HepG2 (cell line): Measurements from ENCODE around the gene IL11RA. TPM values are rescaled to one million over a fixed set of nuclear protein-coding genes. Genes with fewer than 3 reads are reported as not detected.

ENCODE experiments used
- AKAP8 ChIP-seq: sonication (generic); formaldehyde crosslinking; IDR thresholded peaks from 2 replicates; pipeline ENCODE4 v1.5.1; 2020; ENCODE audit warnings: mild to moderate bottlenecking, missing genetic modification reagents
- FOSL2 ChIP-seq: sonication (generic); formaldehyde crosslinking; IDR thresholded peaks from 2 replicates; pipeline ENCODE4 v1.4.0; 2020; ENCODE audit warnings: missing genetic modification reagents
- FOXK2 ChIP-seq: fragments of 450-650 bp; IDR thresholded peaks from 2 replicates; pipeline ENCODE4 v1.6.1; 2016
- HHEX ChIP-seq: IDR thresholded peaks from 2 replicates; pipeline ENCODE4 v1.6.1; 2016; ENCODE audit warnings: control low read depth
- HMG20B ChIP-seq: conservative IDR thresholded peaks from 2 replicates; pipeline ENCODE4 v1.6.1; 2016; ENCODE audit warnings: missing genetic modification reagents, missing compliant biosample characterization
- JUN ChIP-seq: sonication (generic); formaldehyde crosslinking; IDR thresholded peaks from 2 replicates; pipeline ENCODE4 v1.4.0; 2020; ENCODE audit warnings: mild to moderate bottlenecking, missing genetic modification reagents
- KAT8 ChIP-seq: IDR thresholded peaks from 2 replicates; pipeline ENCODE4 v1.6.1; 2016; ENCODE audit warnings: missing genetic modification reagents, missing compliant biosample characterization
- PPARG ChIP-seq: conservative IDR thresholded peaks from 2 replicates; pipeline ENCODE4 v1.6.1; 2016; ENCODE audit warnings: missing biosample characterization, missing genetic modification reagents
- YY1 ChIP-seq: IDR thresholded peaks from 2 replicates; pipeline ENCODE4 v1.6.1; 2011; ENCODE audit warnings: low read length, low read depth, moderate library complexity, mild to moderate bottlenecking; ENCODE audit not compliant: insufficient read depth, insufficient replicate concordance
- ZFP90 ChIP-seq: sonication (generic); formaldehyde crosslinking; IDR thresholded peaks from 2 replicates; pipeline ENCODE4 v1.8.0; 2022; ENCODE audit warnings: missing genetic modification reagents, mild to moderate bottlenecking, inconsistent platforms, borderline replicate concordance
- ZNF256 ChIP-seq: sonication (generic); formaldehyde crosslinking; conservative IDR thresholded peaks from 2 replicates; pipeline ENCODE4 v1.4.0; 2020; ENCODE audit warnings: missing genetic modification reagents
- ZNF446 ChIP-seq: sonication (generic); formaldehyde crosslinking; IDR thresholded peaks from 2 replicates; pipeline ENCODE4 v1.5.0; 2020; ENCODE audit warnings: mild to moderate bottlenecking, missing genetic modification reagents
- ZNF562 ChIP-seq: sonication (generic); formaldehyde crosslinking; IDR thresholded peaks from 2 replicates; pipeline ENCODE4 v1.8.0; 2022; ENCODE audit warnings: missing genetic modification reagents, borderline replicate concordance
- ZZZ3 ChIP-seq: sonication (generic); formaldehyde crosslinking; IDR thresholded peaks from 2 replicates; pipeline ENCODE4 v1.4.0; 2020; ENCODE audit warnings: missing genetic modification reagents, mild to moderate bottlenecking, borderline replicate concordance
- polyA plus RNA-seq, 8 experiments: library from polyadenylated mRNA; depleted of rRNA in 3 of 8; stranded (reverse) in 7 of 8; unstranded in 1 of 8; fragments of >200 nt; fragmentation: Illumina TruSeq in 4 of 8; extraction: Trizol in 4 of 8; gene quantifications; 2 replicates each; pipeline versions ENCODE4 v1.2.1 to v1.2.3, GENCODE V29; 2011 to 2016; ENCODE audit warnings: low read depth in 4 of 8, missing spikeins in 1 of 8, mixed read lengths in 1 of 8; ENCODE audit not compliant: insufficient read depth in 1 of 8
- total RNA-seq, 5 experiments: library from RNA; depleted of rRNA; stranded (reverse); fragments of >200 nt; fragmentation: Illumina TruSeq; extraction: Trizol; gene quantifications; 2 replicates each; pipeline ENCODE4 v1.2.3, GENCODE V29; 2016; ENCODE audit warnings: low read depth in 1 of 5
- TF ChIP-seq, protein P1 (sequence below): sonication (generic); formaldehyde crosslinking; IDR thresholded peaks from 2 replicates; pipeline ENCODE4 v1.9.0; 2022; ENCODE audit warnings: low read depth, missing genetic modification reagents
- TF ChIP-seq, protein P2 (sequence below): sonication (generic); formaldehyde crosslinking; IDR thresholded peaks from 2 replicates; pipeline ENCODE4 v1.5.0; 2020; ENCODE audit warnings: mild to moderate bottlenecking, low read depth, missing genetic modification reagents, borderline replicate concordance
- TF ChIP-seq, protein P3 (sequence below): fragments of 450-650 bp; IDR thresholded peaks from 2 replicates; pipeline ENCODE4 v1.6.1; 2017
- TF ChIP-seq, protein P4 (sequence below): sonication (generic); formaldehyde crosslinking; IDR thresholded peaks from 2 replicates; pipeline ENCODE4 v1.5.0; 2020; ENCODE audit warnings: mild to moderate bottlenecking, missing genetic modification reagents
- TF ChIP-seq, protein P5 (sequence below), 2 experiments: IDR thresholded peaks; 2 replicates each; pipeline ENCODE4 v1.6.1; 2011 to 2012; ENCODE audit warnings: low read length in 2 of 2, borderline replicate concordance in 1 of 2, low read depth in 1 of 2, mild to moderate bottlenecking in 1 of 2, moderate library complexity in 1 of 2

IL11RA gene
- total and polyA plus RNA-seq, 2 of the 13 experiments (the other 11 are each of a cell fraction or from before 2014, with no cell fraction given): 2.0 to 4.2 TPM

DNA sequence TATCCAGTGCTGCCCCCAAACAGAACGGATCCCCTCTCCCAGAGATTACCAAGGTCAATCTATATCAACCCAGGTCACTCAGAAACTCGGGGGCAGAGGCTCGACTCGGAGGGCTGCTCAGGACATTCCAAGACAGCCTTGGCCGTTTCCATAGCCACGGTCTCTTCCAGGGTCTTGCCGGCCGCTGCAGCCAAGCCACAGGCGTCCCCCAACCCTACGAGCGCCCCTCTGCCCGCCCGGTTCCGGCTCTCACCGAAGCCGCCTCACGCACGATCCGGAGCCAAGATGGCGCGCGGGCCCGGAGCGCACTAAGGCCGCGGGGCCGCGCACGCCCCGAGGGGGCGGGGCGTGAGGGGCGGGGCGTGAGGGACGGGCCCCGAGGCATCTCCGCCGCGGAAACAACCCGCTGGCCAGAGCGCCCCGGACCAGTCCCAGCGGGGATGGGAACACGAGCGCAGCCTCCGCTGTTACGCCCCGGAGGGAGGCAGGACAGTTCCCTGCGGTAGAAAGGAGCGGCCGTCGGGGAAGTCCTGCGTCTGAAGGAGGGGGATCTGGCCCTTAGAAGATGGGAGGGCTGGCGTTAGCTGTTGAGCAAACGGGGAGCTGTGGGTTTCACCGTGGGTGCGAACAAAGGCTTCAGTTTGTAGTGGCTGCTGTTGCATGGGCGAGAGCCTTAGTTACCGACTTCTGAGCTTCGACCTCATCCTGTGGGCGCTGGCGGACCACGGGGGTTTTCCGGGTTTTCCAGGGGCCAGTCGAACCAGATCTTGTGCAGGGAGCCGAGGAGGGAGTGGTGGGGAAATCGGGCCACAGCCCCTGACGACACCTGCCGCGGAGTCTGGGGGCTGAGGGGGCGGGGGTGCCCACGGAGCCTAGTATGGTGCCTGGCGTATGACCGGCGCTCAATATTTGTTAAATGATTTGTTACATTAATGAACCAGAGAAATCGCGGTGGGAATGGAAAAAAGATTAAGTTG lies 39.9 kb upstream of the IL11RA start, which contains the start of gene RPP25L (continued):
- TF ChIP-seq, protein P1, sequence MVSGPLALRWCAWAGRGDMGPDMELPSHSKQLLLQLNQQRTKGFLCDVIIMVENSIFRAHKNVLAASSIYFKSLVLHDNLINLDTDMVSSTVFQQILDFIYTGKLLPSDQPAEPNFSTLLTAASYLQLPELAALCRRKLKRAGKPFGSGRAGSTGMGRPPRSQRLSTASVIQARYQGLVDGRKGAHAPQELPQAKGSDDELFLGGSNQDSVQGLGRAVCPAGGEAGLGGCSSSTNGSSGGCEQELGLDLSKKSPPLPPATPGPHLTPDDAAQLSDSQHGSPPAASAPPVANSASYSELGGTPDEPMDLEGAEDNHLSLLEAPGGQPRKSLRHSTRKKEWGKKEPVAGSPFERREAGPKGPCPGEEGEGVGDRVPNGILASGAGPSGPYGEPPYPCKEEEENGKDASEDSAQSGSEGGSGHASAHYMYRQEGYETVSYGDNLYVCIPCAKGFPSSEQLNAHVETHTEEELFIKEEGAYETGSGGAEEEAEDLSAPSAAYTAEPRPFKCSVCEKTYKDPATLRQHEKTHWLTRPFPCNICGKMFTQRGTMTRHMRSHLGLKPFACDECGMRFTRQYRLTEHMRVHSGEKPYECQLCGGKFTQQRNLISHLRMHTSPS: no peak
- TF ChIP-seq, protein P2, sequence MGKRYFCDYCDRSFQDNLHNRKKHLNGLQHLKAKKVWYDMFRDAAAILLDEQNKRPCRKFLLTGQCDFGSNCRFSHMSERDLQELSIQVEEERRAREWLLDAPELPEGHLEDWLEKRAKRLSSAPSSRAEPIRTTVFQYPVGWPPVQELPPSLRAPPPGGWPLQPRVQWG: no peak
- TF ChIP-seq, protein P3, sequence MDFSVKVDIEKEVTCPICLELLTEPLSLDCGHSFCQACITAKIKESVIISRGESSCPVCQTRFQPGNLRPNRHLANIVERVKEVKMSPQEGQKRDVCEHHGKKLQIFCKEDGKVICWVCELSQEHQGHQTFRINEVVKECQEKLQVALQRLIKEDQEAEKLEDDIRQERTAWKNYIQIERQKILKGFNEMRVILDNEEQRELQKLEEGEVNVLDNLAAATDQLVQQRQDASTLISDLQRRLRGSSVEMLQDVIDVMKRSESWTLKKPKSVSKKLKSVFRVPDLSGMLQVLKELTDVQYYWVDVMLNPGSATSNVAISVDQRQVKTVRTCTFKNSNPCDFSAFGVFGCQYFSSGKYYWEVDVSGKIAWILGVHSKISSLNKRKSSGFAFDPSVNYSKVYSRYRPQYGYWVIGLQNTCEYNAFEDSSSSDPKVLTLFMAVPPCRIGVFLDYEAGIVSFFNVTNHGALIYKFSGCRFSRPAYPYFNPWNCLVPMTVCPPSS: no peak
- TF ChIP-seq HHEX (CRISPR knock-in tag): no peak
- TF ChIP-seq FOXK2: no peak
- TF ChIP-seq ZZZ3 (CRISPR knock-in tag): 0 out of 2 replicates have a peak, but pooled peaks have one; percentile 62
- peak; percentile 54; the same call in 1 of the 2 replicates for TF ChIP-seq KAT8 (CRISPR knock-in tag)
- peak; percentile 30; the same call in 1 of the 2 replicates for TF ChIP-seq FOSL2
- no peak for TF ChIP-seq ZNF562 (CRISPR knock-in tag)
- TF ChIP-seq AKAP8 (CRISPR knock-in tag): peak; percentile 31; the same call in 1 of the 2 replicates
- TF ChIP-seq ZFP90 (CRISPR knock-in tag): no peak
- peak; percentile 94 for TF ChIP-seq YY1
- TF ChIP-seq, protein P4, sequence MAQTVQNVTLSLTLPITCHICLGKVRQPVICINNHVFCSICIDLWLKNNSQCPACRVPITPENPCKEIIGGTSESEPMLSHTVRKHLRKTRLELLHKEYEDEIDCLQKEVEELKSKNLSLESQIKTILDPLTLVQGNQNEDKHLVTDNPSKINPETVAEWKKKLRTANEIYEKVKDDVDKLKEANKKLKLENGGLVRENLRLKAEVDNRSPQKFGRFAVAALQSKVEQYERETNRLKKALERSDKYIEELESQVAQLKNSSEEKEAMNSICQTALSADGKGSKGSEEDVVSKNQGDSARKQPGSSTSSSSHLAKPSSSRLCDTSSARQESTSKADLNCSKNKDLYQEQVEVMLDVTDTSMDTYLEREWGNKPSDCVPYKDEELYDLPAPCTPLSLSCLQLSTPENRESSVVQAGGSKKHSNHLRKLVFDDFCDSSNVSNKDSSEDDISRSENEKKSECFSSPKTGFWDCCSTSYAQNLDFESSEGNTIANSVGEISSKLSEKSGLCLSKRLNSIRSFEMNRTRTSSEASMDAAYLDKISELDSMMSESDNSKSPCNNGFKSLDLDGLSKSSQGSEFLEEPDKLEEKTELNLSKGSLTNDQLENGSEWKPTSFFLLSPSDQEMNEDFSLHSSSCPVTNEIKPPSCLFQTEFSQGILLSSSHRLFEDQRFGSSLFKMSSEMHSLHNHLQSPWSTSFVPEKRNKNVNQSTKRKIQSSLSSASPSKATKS: no peak
- TF ChIP-seq PPARG (CRISPR knock-in tag): peak; percentile 32; the same call in 1 of the 2 replicates
- 0 out of 2 replicates have a peak, but pooled peaks have one; percentile 29 for TF ChIP-seq ZNF446 (CRISPR knock-in tag)
- TF ChIP-seq, protein P5, sequence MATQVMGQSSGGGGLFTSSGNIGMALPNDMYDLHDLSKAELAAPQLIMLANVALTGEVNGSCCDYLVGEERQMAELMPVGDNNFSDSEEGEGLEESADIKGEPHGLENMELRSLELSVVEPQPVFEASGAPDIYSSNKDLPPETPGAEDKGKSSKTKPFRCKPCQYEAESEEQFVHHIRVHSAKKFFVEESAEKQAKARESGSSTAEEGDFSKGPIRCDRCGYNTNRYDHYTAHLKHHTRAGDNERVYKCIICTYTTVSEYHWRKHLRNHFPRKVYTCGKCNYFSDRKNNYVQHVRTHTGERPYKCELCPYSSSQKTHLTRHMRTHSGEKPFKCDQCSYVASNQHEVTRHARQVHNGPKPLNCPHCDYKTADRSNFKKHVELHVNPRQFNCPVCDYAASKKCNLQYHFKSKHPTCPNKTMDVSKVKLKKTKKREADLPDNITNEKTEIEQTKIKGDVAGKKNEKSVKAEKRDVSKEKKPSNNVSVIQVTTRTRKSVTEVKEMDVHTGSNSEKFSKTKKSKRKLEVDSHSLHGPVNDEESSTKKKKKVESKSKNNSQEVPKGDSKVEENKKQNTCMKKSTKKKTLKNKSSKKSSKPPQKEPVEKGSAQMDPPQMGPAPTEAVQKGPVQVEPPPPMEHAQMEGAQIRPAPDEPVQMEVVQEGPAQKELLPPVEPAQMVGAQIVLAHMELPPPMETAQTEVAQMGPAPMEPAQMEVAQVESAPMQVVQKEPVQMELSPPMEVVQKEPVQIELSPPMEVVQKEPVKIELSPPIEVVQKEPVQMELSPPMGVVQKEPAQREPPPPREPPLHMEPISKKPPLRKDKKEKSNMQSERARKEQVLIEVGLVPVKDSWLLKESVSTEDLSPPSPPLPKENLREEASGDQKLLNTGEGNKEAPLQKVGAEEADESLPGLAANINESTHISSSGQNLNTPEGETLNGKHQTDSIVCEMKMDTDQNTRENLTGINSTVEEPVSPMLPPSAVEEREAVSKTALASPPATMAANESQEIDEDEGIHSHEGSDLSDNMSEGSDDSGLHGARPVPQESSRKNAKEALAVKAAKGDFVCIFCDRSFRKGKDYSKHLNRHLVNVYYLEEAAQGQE (IDR thresholded peaks at IDR 0.05; ENCODE audit: borderline replicate concordance in 1 of 2, low read depth in 1 of 2, low read length in 2 of 2): 0 out of 4 replicates have a peak, but pooled peaks of 1 of the 2 experiments have one; percentile 6
- TF ChIP-seq ZNF256 (CRISPR knock-in tag): no peak
- TF ChIP-seq JUN (CRISPR knock-in tag): no peak
- no peak for TF ChIP-seq HMG20B
